Left hindlimb (tissue), 1 donor: ENCODE results near the gene NAA60.
"Not testable (repeated sequence)": the region's sequence is repeated elsewhere in the genome, so short reads cannot be mapped to it uniquely, and the experiment has no call there.

Experiments used
- DNase-seq: peaks from one replicate; pipeline ENCODE4 v3.0.0-alpha.2; 2018

The NAA60 gene

DNA sequence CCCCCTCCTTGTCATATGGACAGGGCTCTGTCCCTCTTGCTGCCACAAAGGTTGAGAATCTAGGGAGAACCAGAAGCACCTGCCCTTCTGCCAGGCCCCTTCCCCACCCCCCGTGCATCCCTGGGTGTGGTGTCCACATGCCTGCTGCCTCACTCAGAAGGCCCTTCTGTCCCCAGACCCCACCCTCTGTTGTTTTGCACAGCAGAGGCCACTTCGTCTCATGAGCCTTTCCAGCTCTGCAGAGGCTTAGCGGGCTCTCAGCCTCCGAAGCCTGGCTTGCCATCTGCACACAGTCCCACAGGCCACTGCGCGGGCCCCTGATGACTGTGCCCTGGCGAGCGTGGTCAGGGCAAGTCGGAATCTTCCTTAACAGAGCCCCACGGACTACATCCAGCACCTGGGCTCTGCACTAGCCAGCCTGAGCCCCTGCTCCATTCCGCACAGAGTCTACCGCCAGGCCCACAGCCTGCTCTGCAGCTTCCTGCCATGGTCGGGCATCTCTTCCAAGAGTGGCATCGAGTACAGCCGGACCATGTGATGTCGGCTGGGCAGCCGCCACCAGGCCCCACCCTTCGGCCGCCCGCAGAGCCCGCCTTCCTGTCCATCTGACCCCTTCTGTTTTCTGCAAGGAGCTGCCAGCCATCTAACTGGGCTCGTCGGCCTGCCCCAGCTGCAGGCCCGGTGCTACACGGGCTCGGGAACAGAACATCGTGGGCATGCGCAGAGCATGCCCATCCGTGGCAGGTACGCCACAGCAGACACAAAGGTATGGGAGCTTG lies 41.0 kb downstream of the NAA60 start:
- DNase-seq: no peak

DNA sequence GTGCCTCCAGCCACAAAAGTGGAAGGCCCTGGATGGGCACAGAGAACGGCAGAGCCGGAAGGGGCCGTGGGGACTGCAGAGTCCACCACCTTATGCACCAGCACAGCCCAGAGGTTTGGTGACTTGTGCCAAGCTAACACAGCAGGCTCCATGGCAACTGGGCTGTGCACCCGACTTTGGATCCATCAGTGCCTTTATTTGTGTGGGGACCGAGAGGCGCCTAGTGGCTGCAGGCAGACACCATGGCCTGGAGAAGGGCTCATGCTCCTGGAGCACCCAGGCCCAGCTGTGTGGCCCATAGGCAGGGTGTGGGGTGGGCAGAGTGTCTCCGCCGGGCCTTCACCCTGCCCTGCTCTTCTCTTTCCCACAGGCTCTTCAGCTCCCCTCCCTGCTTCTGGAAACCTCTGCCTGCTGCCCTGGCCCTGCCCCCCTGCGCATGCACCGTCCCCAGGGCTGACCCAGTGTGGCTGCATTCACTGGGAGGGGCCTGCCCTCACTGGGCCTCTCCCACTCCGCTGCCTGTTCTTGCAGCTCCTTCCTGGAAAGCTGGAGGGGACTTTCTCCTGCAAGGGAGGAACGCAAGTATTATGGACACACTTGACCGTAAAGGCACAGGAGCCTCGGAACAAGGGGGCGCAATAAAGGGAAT lies 41.7 kb downstream of the NAA60 start:
- DNase-seq: no peak

DNA sequence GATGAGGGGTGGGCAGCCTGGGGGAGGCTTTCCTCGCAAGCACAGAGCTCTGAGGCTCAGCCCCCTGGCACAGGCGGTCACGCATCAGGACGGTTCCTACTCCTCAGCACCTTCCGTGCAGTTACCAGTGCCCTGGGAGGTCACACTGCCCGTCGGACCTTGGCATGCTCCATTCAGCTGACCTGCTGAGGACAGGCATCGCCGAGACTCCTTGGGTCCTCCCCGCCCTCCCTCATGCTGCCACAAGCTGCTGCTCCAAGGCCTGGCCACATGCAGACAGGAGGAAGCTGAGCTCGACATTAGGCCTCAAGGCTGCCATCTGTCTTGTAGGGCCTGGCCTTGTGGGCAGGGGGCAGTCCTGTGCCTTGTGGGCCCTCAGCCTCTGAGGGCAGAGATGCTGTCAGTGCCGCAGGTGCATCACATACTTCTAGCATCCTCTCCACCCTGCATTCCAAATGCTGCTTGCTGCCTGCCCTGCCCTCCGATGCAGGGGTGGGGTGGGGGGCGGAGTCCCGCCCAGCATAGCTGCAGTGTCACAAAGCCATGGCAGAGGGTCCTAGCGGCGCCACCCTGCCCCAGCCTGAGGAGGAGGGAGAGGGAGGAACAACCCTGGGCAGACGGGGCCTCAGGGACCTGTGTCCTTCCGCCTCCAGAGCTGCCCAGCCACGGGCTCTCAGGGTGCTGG lies 42.5 kb downstream of the NAA60 start:
- no peak for DNase-seq

DNA sequence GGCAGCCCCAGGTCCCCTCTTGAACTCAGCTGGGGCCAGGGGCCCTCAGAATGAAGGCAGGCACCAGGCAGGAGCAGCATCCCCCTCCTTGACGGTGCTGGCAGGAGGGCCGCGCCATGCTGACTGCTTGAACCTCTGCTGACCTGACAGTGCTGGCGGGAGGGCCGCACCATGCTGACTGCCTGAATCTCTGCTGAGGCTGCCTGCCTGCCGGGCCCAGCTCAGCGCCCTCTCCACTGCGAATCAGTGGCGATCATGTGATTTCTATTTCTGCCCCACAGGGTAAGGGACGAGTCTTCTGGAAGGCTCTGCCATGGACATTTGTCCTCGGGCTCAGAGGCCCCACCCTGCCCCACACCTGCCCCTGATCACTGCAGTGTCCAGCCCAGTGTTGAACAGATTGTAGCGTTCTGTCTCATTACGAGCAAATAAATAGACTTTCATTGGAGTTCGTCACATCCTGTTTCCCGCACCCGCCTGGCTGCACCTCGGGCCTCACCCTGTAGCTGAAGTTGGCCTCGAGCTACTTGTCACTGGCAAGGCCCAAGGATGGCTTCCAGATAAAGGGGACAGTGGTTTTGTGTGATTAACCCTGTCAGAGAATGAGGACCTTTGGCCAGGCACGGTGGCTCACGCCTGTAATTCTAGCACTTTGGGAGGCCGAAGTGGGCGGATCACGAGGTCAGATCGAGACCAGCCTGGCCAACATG lies 43.2 kb downstream of the NAA60 start:
- peak; percentile 8 for DNase-seq

DNA sequence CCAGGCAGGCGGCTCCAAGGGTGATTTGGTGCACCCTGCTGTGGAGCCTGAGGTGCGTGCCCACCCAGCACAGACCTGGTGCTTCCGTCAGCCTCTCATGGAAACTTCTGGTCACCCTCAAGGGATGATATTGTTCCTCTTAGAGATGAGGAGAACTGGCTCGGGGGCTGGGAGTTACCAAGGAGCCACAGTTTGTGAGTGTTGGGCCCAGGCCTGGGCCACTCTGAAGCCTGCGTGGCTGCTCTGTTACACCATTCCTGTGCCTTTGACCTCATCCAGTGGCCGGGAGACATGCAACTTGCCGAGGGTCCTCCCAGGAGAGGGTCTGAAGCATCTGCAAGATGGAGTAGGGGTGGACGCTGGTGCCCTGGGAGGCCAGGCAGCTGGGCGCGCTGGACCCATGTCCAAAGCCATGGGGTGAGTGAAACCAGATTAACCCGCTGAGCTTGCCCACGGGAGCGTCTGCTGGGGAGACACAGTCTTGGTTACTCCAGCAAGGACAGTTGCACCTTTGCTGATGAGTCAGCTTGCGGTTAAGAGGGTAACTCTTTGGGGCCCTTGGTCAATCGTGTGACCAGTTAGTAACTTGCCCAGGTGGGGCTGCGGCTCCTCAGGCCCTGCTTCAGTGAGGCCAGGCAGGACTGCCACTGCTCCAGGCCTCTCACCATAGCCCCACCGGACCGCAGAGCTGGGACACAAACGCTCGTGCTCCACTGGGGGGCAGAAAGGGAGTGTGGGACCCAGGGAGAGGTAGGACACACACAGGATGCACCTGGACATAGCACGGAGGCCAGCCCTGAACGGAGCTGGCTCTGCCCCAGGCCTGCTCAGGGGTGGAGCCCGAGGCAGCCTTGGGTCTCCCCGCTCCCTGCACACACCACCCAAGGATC lies 44.3 kb downstream of the NAA60 start:
- peak; percentile 34 for DNase-seq

DNA sequence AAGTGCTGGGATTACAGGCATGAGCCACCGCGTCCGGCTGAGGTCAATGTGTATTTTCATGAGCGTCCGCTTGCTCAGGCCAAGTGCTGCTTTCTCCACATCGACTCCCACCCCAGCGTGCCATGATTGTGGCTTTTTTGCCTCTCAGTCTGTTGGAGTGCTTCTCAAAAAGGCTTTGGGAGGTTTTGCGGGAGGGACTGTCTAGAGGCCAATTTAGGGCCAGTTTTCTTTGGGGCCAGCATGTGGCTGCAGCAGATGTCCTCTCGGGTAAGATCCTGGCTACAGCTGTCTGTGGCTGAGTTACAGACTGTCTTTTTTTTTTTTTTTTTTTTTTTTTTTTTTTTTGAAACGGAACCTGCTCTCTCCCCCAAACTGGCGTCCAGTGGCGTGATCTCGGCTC lies 45.3 kb downstream of the NAA60 start:
- DNase-seq: no peak

DNA sequence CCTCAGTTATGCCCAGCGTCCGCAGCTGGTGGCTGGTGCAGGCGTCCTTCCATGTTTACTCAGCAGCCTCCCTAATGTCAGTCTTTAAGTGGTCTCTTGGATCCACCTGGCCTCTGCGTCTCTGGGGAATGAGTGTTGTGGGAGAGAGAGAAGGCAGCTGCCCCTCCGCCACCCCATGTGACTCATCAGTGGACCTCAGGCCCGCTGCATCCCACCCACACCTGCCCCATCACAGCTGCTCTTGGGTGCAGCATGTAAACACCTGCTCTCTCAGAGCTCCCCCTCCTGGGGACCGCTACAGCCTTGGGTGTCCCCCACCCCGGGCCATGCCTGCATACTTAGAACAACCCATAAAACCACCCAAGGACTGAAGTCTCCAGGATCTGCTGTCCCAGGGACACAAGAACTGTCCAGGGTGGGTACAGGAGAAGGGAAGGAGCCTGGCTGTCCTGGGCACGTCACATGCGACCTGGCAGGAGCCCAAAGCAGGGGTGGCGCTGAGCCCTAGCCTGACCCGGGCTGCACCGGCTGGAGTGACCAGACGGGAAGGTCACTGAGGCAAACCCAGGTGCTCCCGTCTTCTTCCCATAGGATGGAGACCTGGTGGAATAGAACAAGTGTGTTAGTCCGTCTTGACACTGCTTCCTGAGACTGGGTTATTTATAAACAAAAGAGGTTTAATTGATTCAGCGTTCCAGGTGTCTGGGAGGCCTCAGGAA lies 47.6 kb downstream of the NAA60 start:
- DNase-seq: no peak

DNA sequence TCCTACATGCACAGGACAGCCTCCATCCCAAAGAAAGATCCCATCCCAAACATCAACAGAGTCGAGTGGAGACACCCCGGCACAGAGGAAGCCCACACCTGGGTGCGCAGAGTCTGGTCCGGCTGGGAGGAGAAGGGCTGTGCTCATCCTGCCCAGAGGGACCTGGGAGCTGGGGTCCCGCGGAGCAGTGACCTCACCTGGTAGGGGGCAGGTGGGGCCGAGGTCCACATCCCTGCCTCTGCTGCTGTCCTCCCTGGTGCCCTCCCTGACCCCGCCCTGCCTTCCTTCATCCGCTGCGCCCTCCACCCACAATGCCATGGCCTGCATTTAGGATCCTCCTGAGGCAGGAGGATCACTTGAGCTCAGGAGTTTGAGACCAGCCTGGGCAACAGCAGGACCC lies 48.9 kb downstream of the NAA60 start:
- DNase-seq: no peak

DNA sequence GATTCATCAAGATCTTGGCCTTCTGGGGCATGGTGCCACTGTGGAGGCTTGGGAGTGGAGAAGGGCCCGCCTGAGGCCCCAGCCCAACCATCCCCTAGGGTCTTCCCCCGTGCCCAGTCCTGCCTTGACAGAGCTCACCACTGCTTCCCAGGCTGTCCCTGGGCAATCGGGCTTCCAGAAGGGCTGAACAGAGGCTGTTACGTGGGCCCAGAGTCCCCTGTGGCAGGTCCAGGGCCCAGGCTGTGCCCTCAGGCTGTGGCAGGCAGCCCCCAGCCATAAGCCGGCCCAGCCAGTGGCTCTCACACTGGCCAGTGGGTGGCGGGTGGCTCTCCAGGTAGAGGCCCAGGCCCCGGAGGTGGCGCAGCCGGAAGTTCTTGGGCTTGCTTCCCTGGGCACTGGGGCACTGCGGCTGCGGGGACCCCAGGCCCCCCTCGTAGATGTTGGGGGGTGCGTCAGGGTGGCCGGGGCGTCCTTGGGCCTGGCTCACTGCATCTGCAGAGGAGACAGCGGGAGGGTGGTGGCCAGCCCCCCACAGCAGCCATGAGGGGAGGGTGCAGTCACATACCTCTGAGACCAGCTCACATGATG lies 51.0 kb downstream of the NAA60 start:
- no peak for DNase-seq

DNA sequence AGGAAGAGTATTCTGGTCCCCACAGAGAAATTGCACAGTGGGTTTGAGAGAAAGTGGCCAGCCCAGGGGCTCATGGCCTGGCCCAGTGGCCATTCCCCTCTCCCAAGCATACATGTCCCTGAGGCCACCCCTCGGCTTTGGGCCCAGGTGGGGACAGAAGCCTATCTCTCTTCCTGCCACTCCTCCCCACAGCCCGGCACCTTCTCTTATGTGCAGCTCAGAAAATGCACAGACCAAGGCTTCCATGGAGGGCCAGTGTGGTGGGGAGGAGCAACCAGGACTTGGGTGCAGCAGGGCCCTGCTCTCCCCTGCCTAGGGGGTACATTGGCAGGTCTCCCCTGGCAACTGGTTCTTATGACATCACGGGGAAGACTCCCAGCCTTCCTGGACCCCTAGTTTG lies 51.7 kb downstream of the NAA60 start, which contains the start of gene C16orf90:
TSS of gene C16orf90 (minus strand) at position 314 of the 400 bp plus-strand sequence. CDS start at position 246, 68 bp downstream.
- no peak for DNase-seq

DNA sequence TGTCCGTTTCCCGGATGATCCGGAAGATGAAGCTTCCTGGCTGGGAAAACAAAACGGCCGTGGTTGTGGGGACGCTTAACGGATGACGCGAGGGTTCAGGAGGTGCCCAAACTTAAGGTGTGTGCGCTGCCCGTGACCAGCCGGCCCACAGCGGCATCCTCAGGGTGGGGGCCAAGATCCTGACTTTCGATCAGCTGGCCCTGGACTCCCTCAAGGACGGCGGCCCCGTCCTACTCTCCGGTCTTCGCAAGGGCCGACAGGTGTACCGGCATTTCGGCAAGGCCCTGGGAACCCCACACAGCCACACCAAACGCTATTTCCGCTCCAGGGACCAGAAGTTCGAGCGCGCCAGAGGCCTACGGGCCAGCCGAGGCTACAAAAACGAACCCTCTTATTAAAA lies 52.9 kb downstream of the NAA60 start:
- no peak for DNase-seq

DNA sequence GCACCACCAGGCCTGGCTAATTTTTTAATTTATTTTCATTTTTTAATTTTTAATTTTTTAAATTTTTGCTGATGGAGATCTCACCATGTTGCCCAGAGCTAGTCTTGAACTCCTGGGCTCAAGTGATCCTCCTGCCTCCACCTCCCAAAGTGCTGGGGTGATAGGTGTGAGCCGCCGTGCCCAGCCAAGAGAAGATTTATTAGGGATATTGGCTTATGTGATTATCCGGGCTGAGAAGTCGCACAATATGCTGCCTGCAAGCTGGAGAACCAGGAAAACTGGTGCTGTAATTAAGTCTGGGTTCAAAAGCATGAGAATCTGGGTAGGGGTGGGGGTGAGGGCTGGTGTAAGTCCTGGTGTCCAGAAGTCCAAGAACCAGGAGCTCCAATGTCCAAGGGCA lies 54.3 kb downstream of the NAA60 start:
- DNase-seq: no peak

DNA sequence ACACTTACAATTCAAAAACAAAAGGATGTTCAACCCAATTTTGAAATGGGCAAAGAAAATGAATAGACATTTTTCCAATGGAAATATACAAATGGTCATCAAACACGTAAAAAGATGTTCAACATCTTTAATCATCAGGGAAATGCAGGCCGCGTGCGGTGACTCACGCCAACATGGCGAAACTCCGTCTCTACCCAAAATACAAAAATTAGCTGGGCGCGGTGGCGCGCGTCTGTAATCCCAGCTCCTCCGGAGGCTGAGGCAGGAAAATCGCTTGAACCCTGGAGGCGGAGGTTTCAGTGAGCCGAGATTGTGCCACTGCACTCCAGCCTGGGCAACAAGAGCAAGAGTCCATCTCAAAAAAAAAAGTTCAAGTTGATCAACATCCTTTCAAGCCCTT lies 55.5 kb downstream of the NAA60 start:
- DNase-seq: no peak

DNA sequence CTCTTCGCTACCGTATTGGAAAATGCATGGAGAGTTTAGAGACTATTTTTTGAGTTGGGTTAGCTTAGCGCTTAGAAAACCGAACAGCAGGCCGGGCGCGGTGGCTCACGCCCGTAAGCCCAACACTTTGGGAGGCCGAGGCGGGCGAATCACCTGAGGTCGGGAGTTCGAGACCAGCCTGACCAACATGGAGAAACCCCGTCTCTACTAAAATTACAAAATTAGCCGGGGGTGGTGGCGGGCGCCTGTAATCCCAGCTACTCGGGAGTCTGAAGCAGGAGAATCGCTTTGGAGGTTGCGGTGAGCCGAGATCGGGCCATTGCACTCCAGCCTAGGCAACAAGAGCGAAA lies 57.9 kb downstream of the NAA60 start:
- not testable (repeated sequence) for DNase-seq

DNA sequence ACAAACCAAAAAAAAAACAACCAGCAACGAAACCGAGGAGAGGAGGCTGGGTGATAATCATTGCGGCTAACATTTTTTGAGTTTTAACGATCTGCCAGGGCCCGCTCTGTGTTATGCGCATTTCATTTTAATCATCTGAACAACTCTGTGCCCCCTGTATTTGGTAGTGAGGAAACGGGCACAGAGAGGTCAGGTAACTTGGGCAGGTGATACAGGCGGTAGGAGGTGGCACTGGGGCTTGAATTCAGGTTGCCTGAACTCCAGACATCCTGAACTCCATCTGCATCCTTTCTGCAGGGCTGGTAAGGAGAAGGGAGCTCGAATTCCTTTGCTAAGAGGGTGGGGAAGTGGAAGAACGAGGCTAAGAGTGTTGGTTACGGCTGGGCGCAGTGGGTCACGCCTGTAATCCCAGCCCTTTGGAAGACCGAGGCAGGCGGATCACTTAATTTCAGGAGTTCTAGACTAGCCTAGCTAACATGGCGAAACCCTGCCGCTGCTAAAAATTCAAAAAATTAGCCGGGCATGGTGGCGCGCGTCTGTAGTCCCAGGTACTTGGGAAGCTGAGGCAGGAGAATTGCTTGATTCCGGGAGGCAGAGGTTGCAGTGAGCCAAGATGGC lies 58.4 kb downstream of the NAA60 start:
- no peak for DNase-seq

DNA sequence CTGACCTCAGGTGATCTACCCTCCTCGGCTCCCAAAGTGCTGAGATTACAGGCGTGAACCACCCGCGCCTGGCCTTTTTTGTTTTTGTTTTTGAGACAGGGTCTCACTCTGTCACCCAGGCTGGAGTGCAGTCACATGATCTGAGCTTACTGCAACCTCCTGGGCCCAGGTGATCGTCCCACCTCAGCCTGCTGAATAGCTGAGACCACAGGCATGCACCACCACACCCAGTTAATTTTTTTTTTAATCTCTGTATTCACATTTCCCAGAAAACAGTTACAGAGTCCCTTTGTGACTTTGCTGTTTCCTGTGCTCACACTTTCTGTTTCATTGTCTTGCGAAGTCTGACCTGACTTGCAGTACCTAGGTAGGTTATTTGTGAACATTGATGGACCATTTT lies 60.0 kb downstream of the NAA60 start:
- DNase-seq: no peak

DNA sequence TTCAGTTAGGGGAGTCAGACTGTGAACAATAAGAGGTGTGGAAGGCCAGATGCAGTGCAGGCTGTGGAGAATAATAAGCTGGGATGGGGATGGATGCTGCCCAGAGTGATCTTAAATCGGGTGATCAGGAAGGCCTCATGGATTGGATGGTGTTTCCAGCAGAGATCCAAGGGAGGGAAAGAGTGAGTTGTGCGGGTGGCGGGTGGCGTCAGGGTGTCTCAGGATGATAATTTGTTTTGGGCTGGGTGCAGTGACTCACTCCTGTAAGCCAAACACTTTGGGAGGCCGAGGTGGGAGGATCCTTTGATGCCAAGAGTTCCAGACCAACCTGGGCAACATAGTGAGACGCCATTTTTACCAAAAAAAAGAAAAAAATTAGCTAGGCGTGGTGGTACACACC lies 65.3 kb downstream of the NAA60 start:
- DNase-seq: no peak

DNA sequence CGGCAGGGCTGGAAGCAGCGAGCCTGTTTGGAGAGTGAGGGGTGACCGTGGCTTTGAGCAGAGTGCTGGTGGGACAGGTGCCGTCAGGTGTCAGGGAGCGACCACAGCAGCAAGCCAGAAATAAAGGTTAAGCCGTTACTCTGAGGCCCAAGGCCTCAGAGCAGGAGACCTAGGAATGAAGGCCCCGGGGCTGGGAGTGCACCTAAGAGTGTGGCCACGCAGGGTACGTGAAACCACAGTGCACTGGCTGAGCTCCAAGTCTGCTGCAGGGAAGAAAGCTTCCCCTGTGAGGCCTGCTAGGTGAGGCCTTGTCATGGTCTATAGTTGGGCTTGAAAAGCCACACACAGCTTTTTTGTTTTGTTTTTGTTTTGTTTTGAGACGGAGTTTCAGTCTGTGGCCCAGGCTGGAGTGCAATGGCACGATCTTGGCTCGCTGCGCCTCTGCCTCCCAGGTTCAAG lies 66.0 kb downstream of the NAA60 start:
- no peak for DNase-seq

DNA sequence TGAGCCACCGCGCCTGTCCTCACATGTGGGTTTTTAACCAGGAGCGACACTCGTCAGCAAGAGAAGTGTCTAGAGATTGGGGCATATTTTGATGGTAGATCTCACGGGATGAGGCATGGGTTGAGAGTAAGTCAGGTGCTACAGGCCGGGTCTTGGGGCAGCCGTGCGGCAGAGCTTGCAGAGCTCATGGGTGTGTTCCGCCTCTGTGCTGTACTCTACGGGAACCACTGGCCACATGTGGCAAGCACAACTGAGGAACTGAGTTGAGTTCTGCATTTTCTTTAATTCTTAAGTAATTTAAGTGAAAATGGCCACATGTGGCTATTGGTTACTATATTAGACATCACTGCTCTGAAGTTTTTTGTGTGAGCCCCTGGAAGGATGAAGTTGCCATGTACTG lies 66.9 kb downstream of the NAA60 start:
- no peak for DNase-seq

DNA sequence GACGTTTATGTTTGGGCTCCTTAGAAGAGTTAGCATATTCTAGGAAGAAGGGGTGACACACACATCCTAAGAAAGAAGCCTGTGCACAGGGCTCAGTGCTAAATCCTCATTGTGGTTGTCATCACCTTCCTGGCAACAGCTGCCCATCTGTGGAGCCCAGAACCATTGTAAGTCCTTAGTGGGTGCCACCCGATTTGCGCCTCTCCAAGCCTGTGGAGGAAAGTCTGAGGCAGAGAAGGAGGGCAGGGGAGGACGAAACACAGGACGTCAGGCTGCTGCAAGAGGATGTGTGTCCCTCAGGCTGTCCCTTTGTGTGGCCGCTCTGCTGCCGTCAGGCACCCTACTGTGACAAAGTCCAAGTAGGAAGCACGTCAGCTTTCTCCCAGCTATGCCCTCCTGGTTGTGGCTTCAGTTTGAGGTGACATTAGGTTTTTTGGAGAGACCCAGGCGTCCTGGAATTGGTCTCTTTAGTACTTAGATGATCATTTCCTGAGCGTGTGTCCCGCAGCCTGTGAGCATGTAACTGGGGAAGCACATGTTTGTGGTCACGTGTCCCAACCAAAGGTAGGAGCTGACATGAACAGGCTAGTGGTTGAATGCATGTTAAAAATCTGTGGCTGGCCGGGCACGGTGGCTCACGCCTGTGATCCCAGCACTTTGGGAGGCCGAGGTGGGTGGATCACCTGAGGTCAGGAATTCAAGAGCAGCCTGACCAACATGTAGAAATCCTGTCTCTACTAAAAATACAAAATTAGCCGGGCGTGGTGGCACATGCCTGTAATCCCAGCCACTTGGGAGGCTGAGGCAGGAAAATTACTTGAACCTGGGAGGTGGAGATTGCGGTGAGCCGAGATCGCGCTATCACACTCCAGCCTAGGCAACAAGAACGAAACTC lies 68.1 kb downstream of the NAA60 start:
- DNase-seq: no peak
